ENCODE results near the gene UST.
A peak's percentile ranks its signal among the peaks of the same experiment; 100 is the strongest.

UST gene

GRCh38 chr6:149006671-149007070 is 259.8 kb downstream of the UST start:
- DNase-seq (ENCODE audit: low spot score), result no peak

GRCh38 chr6:149007846-149008245 is 261.0 kb downstream of the UST start:
- DNase-seq (ENCODE audit: low spot score), result no peak

GRCh38 chr6:149008741-149009140 is 261.9 kb downstream of the UST start:
- no peak for DNase-seq (ENCODE audit: low spot score)

- no peak for DNase-seq (ENCODE audit: low spot score)
Measured at GRCh38 chr6:149012040-149012545, 265.3 kb downstream of the UST start.

- no peak for DNase-seq (ENCODE audit: low spot score)
Measured at GRCh38 chr6:149013586-149014344, 266.9 kb downstream of the UST start.

GRCh38 chr6:149014631-149015534 is 268.1 kb downstream of the UST start:
- DNase-seq (ENCODE audit: low spot score), result no peak

GRCh38 chr6:149015535-149016525 is 269.0 kb downstream of the UST start:
- DNase-seq (ENCODE audit: low spot score), result no peak

- no peak for DNase-seq (ENCODE audit: low spot score)
Measured at GRCh38 chr6:149016716-149017115, 269.9 kb downstream of the UST start.

- no peak for DNase-seq (ENCODE audit: low spot score)
Measured at GRCh38 chr6:149020319-149020718, 273.5 kb downstream of the UST start.

GRCh38 chr6:149024361-149024760 is 277.5 kb downstream of the UST start:
- DNase-seq (ENCODE audit: low spot score), result no peak

GRCh38 chr6:149025061-149025460 is 278.2 kb downstream of the UST start:
- DNase-seq (ENCODE audit: low spot score), result no peak

GRCh38 chr6:149026530-149026942 is 279.7 kb downstream of the UST start:
- peak; percentile 36 for DNase-seq (ENCODE audit: low spot score)

GRCh38 chr6:149027484-149027883 is 280.7 kb downstream of the UST start:
- DNase-seq (ENCODE audit: low spot score), result no peak

- peak; percentile 66 for DNase-seq (ENCODE audit: low spot score)
Measured at GRCh38 chr6:149028767-149029405, 282.1 kb downstream of the UST start.

GRCh38 chr6:149031201-149031858 is 284.5 kb downstream of the UST start:
- no peak for DNase-seq (ENCODE audit: low spot score)

GRCh38 chr6:149031859-149032598 is 285.2 kb downstream of the UST start:
- DNase-seq (ENCODE audit: low spot score), result no peak

GRCh38 chr6:149032599-149033405 is 286.0 kb downstream of the UST start:
- DNase-seq (ENCODE audit: low spot score), result peak; percentile 52

GRCh38 chr6:149033454-149033853 is 286.6 kb downstream of the UST start:
- no peak for DNase-seq (ENCODE audit: low spot score)

- no peak for DNase-seq (ENCODE audit: low spot score)
Measured at GRCh38 chr6:149035766-149036165, 288.9 kb downstream of the UST start.
